PFSK-1 (cell line): ENCODE results near the gene CACNA2D2.
A peak's percentile ranks its signal among the peaks of the same experiment; 100 is the strongest.

Experiments used
- FOXP2 ChIP-seq: optimal IDR thresholded peaks from 2 replicates; pipeline ENCODE3; 2011; ENCODE audit warnings: borderline replicate concordance, control low read depth, inconsistent platforms; ENCODE audit not compliant: insufficient read depth; ENCODE audit errors: extremely low read length, extremely low read depth
- POLR2AphosphoS5 ChIP-seq: IDR thresholded peaks from 2 replicates; pipeline ENCODE4 v1.6.1; 2012; ENCODE audit warnings: low read depth, mild to moderate bottlenecking, control low read depth, low read length, moderate library complexity
- REST ChIP-seq, 2 experiments: IDR thresholded peaks; 2 replicates each; pipeline versions ENCODE4 v1.6.1 to v1.8.0; 2011 to 2012; ENCODE audit warnings: low read depth in 2 of 2, low read length in 2 of 2, control low read depth in 1 of 2, inconsistent platforms in 1 of 2, mild to moderate bottlenecking in 1 of 2, moderate library complexity in 1 of 2; ENCODE audit not compliant: insufficient read depth in 1 of 2
- SIN3A ChIP-seq: IDR thresholded peaks from 2 replicates; pipeline ENCODE4 v1.6.1; 2012; ENCODE audit warnings: mild to moderate bottlenecking, low read length, moderate library complexity, borderline replicate concordance; ENCODE audit not compliant: insufficient read depth
- TAF1 ChIP-seq: IDR thresholded peaks from 2 replicates; pipeline ENCODE4 v1.6.1; 2012; ENCODE audit warnings: low read length, control low read depth, borderline replicate concordance; ENCODE audit not compliant: insufficient read depth

The CACNA2D2 gene

DNA sequence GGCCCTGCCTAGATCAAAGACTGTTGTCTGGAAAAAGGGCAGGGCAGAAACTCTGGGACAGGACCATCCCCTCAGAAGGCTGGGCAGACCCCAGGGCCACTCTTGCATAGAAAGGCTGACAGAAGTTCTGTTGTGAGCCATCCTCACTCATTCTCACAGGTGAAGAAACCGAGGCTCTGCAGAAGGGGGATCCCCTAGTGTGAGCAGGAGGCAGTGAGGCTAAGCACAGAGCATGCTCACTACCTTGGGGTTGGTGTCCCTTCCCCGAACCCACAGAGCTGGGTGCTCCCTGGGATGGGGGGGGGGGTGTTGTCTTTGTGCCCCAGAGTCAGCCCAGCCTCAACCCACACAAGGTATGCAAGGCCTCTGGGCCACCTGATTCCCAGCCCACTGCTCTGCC is 93.2 kb downstream of the CACNA2D2 start:
- TF ChIP-seq POLR2AphosphoS5 = no peak
- no peak for TF ChIP-seq REST (IDR thresholded peaks at IDR 0.05; ENCODE audit: insufficient read depth in 1 of 2, low read depth in 2 of 2, low read length in 2 of 2)
- TF ChIP-seq SIN3A = no peak
- TF ChIP-seq TAF1 = no peak
- no peak for TF ChIP-seq FOXP2

GRCh38 chr3:50408443-50408944 is 94.9 kb downstream of the CACNA2D2 start:
- TF ChIP-seq SIN3A = no peak
- TF ChIP-seq FOXP2 = no peak
- no peak for TF ChIP-seq TAF1
- no peak for TF ChIP-seq REST (IDR thresholded peaks at IDR 0.05; ENCODE audit: insufficient read depth in 1 of 2, low read depth in 2 of 2, low read length in 2 of 2)
- no peak for TF ChIP-seq POLR2AphosphoS5

DNA sequence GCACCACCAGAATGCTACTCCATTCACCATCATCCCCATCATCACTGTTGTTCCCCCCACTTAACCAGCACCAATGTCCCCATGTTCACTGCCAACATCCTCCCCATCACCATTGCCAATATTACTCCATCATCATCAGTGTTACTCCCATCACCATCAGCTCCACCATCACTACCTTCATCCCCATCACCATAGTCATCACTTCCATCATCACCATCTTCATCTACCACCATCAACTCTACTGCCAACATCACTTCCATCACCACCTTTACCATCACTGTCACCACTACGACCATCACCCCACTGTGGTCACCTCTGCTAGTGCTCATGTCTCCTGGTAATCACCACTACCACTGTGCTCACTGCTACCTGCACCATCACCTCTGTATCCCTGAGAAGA is 96.9 kb downstream of the CACNA2D2 start:
- TF ChIP-seq TAF1 (no peak), FOXP2 (no peak), SIN3A (no peak), REST (IDR thresholded peaks at IDR 0.05; ENCODE audit: insufficient read depth in 1 of 2, low read depth in 2 of 2, low read length in 2 of 2) (no peak)

DNA sequence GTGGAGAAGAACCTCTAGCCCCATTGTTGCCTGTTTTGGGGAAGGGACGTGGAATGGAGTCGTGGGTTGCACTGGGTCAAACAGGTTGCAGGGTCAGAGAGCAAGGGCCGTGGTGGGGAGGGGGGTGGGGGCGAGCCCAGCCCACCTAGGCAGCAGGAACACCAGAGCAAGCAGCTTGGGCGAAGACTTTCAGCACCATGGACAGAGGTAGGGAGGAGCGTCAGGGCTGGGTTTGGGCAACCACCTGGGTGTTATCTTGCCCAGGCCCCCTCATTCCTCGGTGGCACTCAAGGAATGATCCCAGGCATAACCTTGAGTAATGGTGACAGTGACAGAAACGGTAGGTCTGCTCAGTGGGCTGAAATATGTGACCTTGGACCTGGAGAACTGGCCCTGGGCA is 98.2 kb downstream of the CACNA2D2 start:
- TF ChIP-seq POLR2AphosphoS5 = no peak
- TF ChIP-seq SIN3A = no peak
- TF ChIP-seq TAF1 = no peak
- TF ChIP-seq REST (IDR thresholded peaks at IDR 0.05; ENCODE audit: insufficient read depth in 1 of 2, low read depth in 2 of 2, low read length in 2 of 2) = peak; percentile 93 to 96

DNA sequence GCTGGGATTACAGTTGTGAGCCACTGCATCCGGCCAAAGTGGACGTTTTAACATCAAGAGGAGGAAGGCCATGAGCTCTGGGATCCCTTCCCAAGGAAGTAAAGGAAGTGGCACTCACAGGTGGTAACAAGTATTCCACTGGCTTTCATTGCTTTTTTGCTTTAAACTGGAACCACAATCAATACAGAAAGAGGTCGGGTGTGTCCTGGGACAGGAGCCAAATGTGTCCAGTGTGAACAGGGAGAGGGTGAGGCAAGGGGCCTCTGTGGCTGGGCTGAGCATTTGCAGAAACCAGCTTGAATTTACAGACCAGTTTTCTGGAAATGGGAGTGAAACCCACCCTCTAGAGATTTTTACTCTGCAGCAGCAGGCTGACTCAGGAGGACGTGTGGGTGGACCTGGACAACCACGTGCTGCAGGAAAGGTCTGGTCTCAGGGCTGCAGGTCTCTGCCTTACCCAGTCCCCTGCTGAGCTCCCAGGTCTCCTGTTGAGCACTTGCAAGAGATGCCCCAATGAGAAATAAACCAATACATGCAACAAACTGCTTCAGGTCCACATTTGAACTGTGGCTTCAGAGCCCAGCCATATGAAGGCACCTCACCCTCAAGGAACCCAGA is 101.3 kb downstream of the CACNA2D2 start:
- TF ChIP-seq POLR2AphosphoS5 = no peak
- no peak for TF ChIP-seq FOXP2
- no peak for TF ChIP-seq SIN3A
- no peak for TF ChIP-seq TAF1
- TF ChIP-seq REST (IDR thresholded peaks at IDR 0.05; ENCODE audit: insufficient read depth in 1 of 2, low read depth in 2 of 2, low read length in 2 of 2) = no peak
